Epithelial cell of proximal tubule (primary cell): ENCODE results near the gene ALDH5A1. TPM values are rescaled to one million over a fixed set of nuclear protein-coding genes. Genes with fewer than 3 reads are reported as not detected.

Source experiments
- DNase-seq: peaks from one replicate; pipeline ENCODE4 v3.0.0-alpha.2; 2011; ENCODE audit warnings: low read depth
- H3K4me3 ChIP-seq: 2 replicates; pipeline ENCODE4 v1.5.1; 2011; ENCODE audit warnings: low read depth, mild to moderate bottlenecking, low read length
- total RNA-seq: library from RNA; depleted of rRNA; stranded (reverse); fragments of >200 nt; gene quantifications from 2 replicates; pipeline ENCODE4 v1.2.3, GENCODE V29; 2015
- TF ChIP-seq, protein P1 (sequence below): conservative IDR thresholded peaks from 2 replicates; pipeline ENCODE4 v1.5.1; 2012; ENCODE audit warnings: low read depth, mild to moderate bottlenecking, low read length

The ALDH5A1 gene
- total RNA-seq, 1 donor from 2014 or later = 4.6 TPM

DNA sequence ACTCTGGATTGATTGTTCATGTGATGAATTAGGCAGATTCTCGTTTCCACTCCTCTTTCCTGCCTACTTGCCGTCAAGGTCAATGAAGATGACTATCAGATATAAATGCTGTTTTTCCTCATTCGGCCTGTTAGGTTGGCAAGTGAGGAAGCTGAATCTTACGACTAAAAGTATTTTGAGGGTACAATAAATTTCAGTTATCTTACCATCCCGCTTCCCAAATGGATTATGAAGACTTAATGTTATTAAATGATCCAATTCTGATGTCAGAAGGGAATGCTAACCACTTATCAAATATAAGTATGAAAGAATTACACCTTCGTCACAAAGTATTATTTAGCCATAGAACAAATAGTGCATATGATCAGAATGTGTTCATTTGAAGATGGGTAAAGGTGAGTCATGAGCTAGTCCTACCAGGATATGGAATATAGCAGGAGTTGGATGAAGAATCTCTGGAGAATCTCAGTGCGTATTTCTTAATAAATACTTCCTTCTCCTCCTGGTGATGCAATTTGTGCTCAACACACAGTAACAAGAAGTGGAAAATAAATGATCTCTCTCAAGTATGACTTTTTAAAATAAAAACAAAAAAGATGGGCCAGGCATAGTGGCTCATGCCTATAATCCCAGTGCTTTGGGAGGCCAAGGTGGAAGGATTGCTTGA, 10.0 kb upstream of the ALDH5A1 start:
- TF ChIP-seq, protein P1, sequence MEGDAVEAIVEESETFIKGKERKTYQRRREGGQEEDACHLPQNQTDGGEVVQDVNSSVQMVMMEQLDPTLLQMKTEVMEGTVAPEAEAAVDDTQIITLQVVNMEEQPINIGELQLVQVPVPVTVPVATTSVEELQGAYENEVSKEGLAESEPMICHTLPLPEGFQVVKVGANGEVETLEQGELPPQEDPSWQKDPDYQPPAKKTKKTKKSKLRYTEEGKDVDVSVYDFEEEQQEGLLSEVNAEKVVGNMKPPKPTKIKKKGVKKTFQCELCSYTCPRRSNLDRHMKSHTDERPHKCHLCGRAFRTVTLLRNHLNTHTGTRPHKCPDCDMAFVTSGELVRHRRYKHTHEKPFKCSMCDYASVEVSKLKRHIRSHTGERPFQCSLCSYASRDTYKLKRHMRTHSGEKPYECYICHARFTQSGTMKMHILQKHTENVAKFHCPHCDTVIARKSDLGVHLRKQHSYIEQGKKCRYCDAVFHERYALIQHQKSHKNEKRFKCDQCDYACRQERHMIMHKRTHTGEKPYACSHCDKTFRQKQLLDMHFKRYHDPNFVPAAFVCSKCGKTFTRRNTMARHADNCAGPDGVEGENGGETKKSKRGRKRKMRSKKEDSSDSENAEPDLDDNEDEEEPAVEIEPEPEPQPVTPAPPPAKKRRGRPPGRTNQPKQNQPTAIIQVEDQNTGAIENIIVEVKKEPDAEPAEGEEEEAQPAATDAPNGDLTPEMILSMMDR = no peak
- no peak overlapping the region for H3K4me3 ChIP-seq
- DNase-seq = no peak

DNA sequence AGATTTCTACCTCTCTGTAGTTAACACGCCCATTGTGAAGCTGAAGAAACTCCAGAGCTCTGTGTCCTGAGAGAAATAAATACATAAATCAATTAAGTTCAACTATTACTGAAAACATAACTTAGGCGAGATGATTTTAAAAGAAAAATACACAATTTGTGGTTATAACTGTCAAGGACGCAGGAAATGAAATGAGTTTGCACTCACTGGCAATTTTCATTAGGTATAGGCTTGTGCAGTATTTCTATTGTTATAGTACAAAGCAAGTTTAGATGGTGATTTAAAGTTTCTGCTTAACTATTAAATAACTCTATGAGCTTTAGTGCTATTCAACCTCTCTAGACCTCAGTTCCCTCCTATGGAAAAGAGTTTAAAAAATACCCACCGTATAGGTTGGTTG, 8.7 kb upstream of the ALDH5A1 start:
- H3K4me3 ChIP-seq = no peak overlapping the region
- no peak for DNase-seq
- TF ChIP-seq, protein P1 = no peak

DNA sequence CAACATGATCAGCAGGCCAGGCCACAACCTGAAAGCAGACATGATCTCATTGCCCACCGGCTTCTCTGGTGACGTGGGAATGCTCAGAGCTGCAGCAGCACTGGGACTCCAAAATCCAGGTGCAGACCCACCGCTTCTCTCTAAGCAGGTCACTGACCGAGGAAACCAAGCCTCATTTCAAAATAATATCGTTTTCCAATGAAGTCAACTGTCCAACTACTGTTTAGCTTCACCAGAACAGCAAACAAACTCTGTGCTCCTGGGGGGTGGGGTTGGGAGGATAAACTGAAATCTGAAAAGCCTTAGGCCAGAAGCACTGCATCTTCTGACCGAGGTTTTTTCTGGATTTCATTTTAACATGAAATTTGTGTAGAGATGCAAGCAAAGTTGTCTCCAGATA, 5.3 kb upstream of the ALDH5A1 start, which contains the start of gene GPLD1:
Gene GPLD1 (minus strand): TSS at position 109 of the 400 bp plus-strand sequence. CDS start 67 bp downstream, at position 42.
- TF ChIP-seq, protein P1 = no peak
- H3K4me3 ChIP-seq = no peak within 1 kb of the TSS
- no peak for DNase-seq

DNA sequence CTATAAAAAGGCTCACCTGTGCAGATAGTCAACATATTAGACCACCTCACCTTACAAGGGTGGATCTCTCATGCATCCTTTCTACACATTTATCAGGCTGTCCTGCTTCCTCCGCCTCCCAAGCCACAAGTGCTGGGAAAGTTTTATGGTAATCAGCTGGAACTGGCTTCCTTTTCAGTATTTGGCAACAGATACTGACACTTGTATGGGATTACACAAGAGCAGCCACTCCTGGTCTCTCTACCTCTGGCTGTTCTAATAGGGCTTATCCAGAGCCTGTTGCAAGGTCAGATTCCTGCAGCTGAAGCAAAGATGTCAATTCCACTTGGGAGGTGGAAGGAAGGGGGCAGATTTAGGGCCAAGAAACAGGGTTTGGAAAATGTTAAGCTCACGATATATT, 4.9 kb upstream of the ALDH5A1 start:
- TF ChIP-seq, protein P1 = no peak
- no peak overlapping the region for H3K4me3 ChIP-seq
- DNase-seq = no peak

DNA sequence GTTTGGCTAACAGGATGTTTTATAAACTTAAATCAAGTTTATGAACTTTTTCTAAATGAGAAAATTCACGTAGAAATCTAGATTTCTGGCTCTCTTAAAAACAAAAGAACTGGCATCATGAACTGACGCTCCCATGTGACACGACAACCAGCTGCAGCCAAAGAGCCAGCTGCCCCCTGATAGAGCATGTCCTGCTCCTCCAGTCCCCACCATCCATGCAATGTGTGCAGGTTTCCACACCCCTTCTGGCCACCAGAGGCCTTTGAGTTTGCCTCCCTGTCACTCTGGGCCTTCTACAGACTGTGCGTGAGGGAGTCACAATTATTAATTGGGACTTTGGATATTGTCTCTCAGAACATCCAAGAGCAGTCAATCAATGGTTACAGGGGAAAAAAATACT, 3.8 kb upstream of the ALDH5A1 start:
- TF ChIP-seq, protein P1 = no peak
- no peak overlapping the region for H3K4me3 ChIP-seq
- no peak for DNase-seq

DNA sequence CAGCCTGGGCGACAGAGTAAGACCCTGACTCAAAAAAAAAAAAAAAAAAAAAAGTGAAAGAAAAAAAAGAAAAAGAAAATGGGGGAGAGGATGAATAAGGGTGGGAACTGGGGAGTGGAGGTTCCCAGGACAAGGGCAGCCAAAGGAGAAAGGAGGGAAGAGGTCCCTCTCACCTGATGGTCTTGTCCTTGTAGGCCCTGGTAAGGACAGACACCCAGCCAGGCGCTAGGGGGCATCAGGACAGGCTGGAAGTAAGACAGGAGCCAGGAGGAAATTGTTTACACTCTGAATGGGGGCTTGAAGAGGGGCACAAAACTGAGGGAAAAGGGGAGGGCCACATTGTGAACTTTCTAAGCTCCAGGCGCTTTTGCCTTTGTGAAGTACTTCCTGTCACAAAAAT, 2.3 kb upstream of the ALDH5A1 start:
- TF ChIP-seq, protein P1 = peak; percentile 47
- H3K4me3 ChIP-seq = no peak overlapping the region
- no peak for DNase-seq
